OCI-LY7 (cell line): ENCODE data around the gene GAS7. TPM values are rescaled to one million over a fixed set of nuclear protein-coding genes. Genes with fewer than 3 reads are reported as not detected.

Experiments
- BruUV-seq: library from RNA; stranded (reverse); fragments of 400-500 nt; replicated peaks from 2 replicates; lab custom pipeline; 2021; lab: Mats Ljungman, UMichigan
- CTCF ChIA-PET: fragments of 300-600 bp; sonication (Branson Sonifier 250); formaldehyde crosslinking; loops from one replicate; lab custom pipeline; 2022; ENCODE audit warnings: antibody characterized with exemption; ENCODE audit not compliant: unreplicated experiment; lab: Charles Lee
- POLR2A ChIA-PET: fragments of 300-600 bp; sonication (Branson Sonifier 250); formaldehyde crosslinking; loops from one replicate; lab custom pipeline; 2022; ENCODE audit warnings: antibody characterized with exemption; lab: Charles Lee
- DNase-seq: peaks from one replicate; pipeline ENCODE4 v3.0.0-alpha.2; 2015; ENCODE audit warnings: low spot score
- H2AFZ ChIP-seq: fragments of 200-600 bp; sonication (generic), shearing (Covaris generic); 2 replicates; pipeline ENCODE4 v1.6.1; 2014; ENCODE audit warnings: mild to moderate bottlenecking, antibody characterized with exemption, low read length, moderate library complexity
- H3K27ac ChIP-seq: fragments of 200-600 bp; sonication (generic); 2 replicates; pipeline ENCODE4 v1.5.1; 2014; ENCODE audit warnings: mixed run types, low read depth, mild to moderate bottlenecking, moderate library complexity, low read length, inconsistent platforms; ENCODE audit not compliant: poor library complexity, severe bottlenecking
- H3K36me3 ChIP-seq: fragments of 200-600 bp; sonication (generic); 2 replicates; pipeline ENCODE4 v1.6.1; 2014; ENCODE audit warnings: mild to moderate bottlenecking, antibody characterized with exemption, low read length, moderate library complexity, mixed read lengths; ENCODE audit not compliant: insufficient read depth
- H3K4me1 ChIP-seq: fragments of 200-600 bp; sonication (generic); 2 replicates; pipeline ENCODE4 v1.5.1; 2014; ENCODE audit warnings: mild to moderate bottlenecking, low read length; ENCODE audit not compliant: insufficient read depth, poor library complexity, severe bottlenecking
- H3K4me2 ChIP-seq: fragments of 200-600 bp; sonication (generic); 2 replicates; pipeline ENCODE4 v1.6.1; 2014; ENCODE audit warnings: mild to moderate bottlenecking, low read length
- H3K4me3 ChIP-seq: fragments of 200-600 bp; sonication (generic); 2 replicates; pipeline ENCODE4 v1.5.1; 2014; ENCODE audit warnings: mild to moderate bottlenecking, low read depth, low read length; ENCODE audit not compliant: poor library complexity, severe bottlenecking
- H3K79me2 ChIP-seq: fragments of 200-600 bp; sonication (generic); 2 replicates; pipeline ENCODE4 v1.6.1; 2016; ENCODE audit warnings: low read depth, mild to moderate bottlenecking, low read length, moderate library complexity, mixed read lengths; ENCODE audit not compliant: insufficient read depth
- H3K9me2 ChIP-seq: fragments of 200-600 bp; sonication (generic); 2 replicates; pipeline ENCODE4 v1.6.1; 2016; ENCODE audit warnings: mild to moderate bottlenecking, low read length, mixed read lengths; ENCODE audit not compliant: insufficient read depth
- H3K9me3 ChIP-seq: fragments of 200-600 bp; sonication (generic); 2 replicates; pipeline ENCODE4 v1.6.1; 2014; ENCODE audit warnings: mild to moderate bottlenecking, mixed run types, low read length, mixed read lengths
- H4K20me1 ChIP-seq: fragments of 200-600 bp; sonication (generic); 2 replicates; pipeline ENCODE4 v1.6.1; 2014; ENCODE audit warnings: mild to moderate bottlenecking, antibody characterized with exemption, low read length, moderate library complexity, mixed read lengths; ENCODE audit not compliant: insufficient read depth
- CTCF ChIP-seq: fragments of 200-600 bp; sonication (generic); conservative IDR thresholded peaks from 2 replicates; pipeline ENCODE4 v1.5.1; 2014; ENCODE audit warnings: mild to moderate bottlenecking, antibody characterized with exemption, low read length, moderate library complexity, mixed read lengths
- EZH2phosphoT487 ChIP-seq: fragments of 200-600 bp; sonication (generic); IDR thresholded peaks from 2 replicates; pipeline ENCODE4 v1.6.1; 2018; ENCODE audit warnings: low read depth, borderline replicate concordance, mild to moderate bottlenecking, mixed run types, antibody characterized with exemption, low read length, moderate library complexity, mixed read lengths
- intact Hi-C: fragments of 100-400 bp; cut with micrococcal nuclease; formaldehyde crosslinking; loops from one replicate; pipeline ENCODE4 v1.10.0; 2022; ENCODE audit not compliant: unreplicated experiment
- total RNA-seq, 2 experiments: library from RNA; depleted of rRNA in 1 of 2; stranded (reverse); fragments of >200 nt in 1 of 2; shearing (Covaris generic) in 1 of 2; gene quantifications; 2 replicates each; pipeline ENCODE4 v1.2.3, GENCODE V29; 2014 to 2022

GAS7 gene
- total RNA-seq, 2 experiments from 2014 or later: 1.5 TPM; not detected in 1

GRCh38 chr17:9941305-9941704 lies 257.1 kb downstream of the GAS7 start:
- CTCF ChIA-PET: no interaction called here
- no TSS peak for BruUV-seq

GRCh38 chr17:9940841-9941240 lies 257.6 kb downstream of the GAS7 start:
- CTCF ChIA-PET: no interaction called here
- TF ChIP-seq EZH2phosphoT487 (no peak), CTCF (no peak)
- Histone ChIP-seq H3K79me2 (no peaks in the 10 kb centered on the region), H3K27ac (no peak overlapping the region), H3K36me3 (no peaks in the 10 kb centered on the region), H3K4me2 (no peak overlapping the region), H3K4me3 (no peak overlapping the region), H2AFZ (no peak overlapping the region), H4K20me1 (no peaks in the 10 kb centered on the region), H3K4me1 (no peaks in the 10 kb centered on the region), H3K9me3 (no peaks in the 10 kb centered on the region), H3K9me2 (no peaks in the 10 kb centered on the region)
- POLR2A ChIA-PET: no interaction called here
- no TSS peak for BruUV-seq
- DNase-seq: no peak
- intact Hi-C loops: no loop called here

More at GRCh38 chr17:9941305-9941704, 257.1 kb downstream of the GAS7 start:
- POLR2A ChIA-PET: no interaction called here
- H3K4me3 ChIP-seq: no peak overlapping the region
- no peak for DNase-seq
- no peaks in the 10 kb centered on the region for H4K20me1 ChIP-seq
- no peak overlapping the region for H3K27ac ChIP-seq
- no peaks in the 10 kb centered on the region for H3K36me3 ChIP-seq
- H3K4me1 ChIP-seq: no peaks in the 10 kb centered on the region
- no peaks in the 10 kb centered on the region for H3K79me2 ChIP-seq
- no peaks in the 10 kb centered on the region for H3K9me2 ChIP-seq
- H3K9me3 ChIP-seq: no peaks in the 10 kb centered on the region
- TF ChIP-seq EZH2phosphoT487: no peak
- H3K4me2 ChIP-seq: no peak overlapping the region
- intact Hi-C loops: no loop called here
- H2AFZ ChIP-seq: no peak overlapping the region

GRCh38 chr17:9938764-9939163 lies 259.6 kb downstream of the GAS7 start:
- ChIA-PET POLR2A (no interaction called here), CTCF (no interaction called here)
- Histone ChIP-seq H3K9me2 (no peaks in the 10 kb centered on the region), H3K4me3 (no peak overlapping the region), H3K27ac (no peak overlapping the region), H3K4me1 (no peaks in the 10 kb centered on the region), H3K9me3 (no peaks in the 10 kb centered on the region), H3K79me2 (no peaks in the 10 kb centered on the region), H3K4me2 (no peak overlapping the region), H4K20me1 (no peaks in the 10 kb centered on the region), H3K36me3 (no peaks in the 10 kb centered on the region), H2AFZ (no peak overlapping the region)
- intact Hi-C loops: no loop called here
- DNase-seq: no peak
- no TSS peak for BruUV-seq
- TF ChIP-seq CTCF (no peak), EZH2phosphoT487 (no peak)
